Fibroblast of lung (primary cell): ENCODE results near the gene NTRK2. TPM values are rescaled to one million over a fixed set of nuclear protein-coding genes. Genes with fewer than 3 reads are reported as not detected.

Experiments used
- DNase-seq, 2 donors: peaks; one replicate each; pipeline versions ENCODE4 v3.0.0 to v3.0.0-alpha.2; 2010; ENCODE audit warnings: low read depth in 2 of 2
- H2AFZ ChIP-seq: 2 replicates; pipeline ENCODE4 v1.5.1; 2012; ENCODE audit warnings: low read length, control low read depth, inconsistent platforms
- H3K27ac ChIP-seq: 2 replicates; pipeline ENCODE4 v1.5.1; 2011; ENCODE audit warnings: low read length, control low read depth; ENCODE audit not compliant: insufficient read depth
- H3K27me3 ChIP-seq: 2 replicates; pipeline ENCODE4 v1.5.1; 2011; ENCODE audit warnings: mild to moderate bottlenecking, low read length; ENCODE audit not compliant: control insufficient read depth, insufficient read depth
- H3K36me3 ChIP-seq: 2 replicates; pipeline ENCODE4 v1.5.1; 2011; ENCODE audit warnings: low read length; ENCODE audit not compliant: control insufficient read depth, insufficient read depth
- H3K4me1 ChIP-seq: 2 replicates; pipeline ENCODE4 v1.5.1; 2011; ENCODE audit warnings: low read length; ENCODE audit not compliant: control insufficient read depth, insufficient read depth; ENCODE audit errors: extremely low read depth
- H3K4me2 ChIP-seq: 2 replicates; pipeline ENCODE4 v1.5.1; 2011; ENCODE audit warnings: low read length, control low read depth; ENCODE audit not compliant: insufficient read depth; ENCODE audit errors: extremely low read depth
- H3K4me3 ChIP-seq, 4 experiments: fragments of 200-600 bp in 1 of 4; sonication (generic) in 1 of 4; replicated peaks in 1 of 4; 2 replicates each; pipeline ENCODE4 v1.5.1; 2011 to 2016; ENCODE audit warnings: low read length in 4 of 4, low read depth in 3 of 4, mild to moderate bottlenecking in 3 of 4, control low read depth in 2 of 4, inconsistent platforms in 1 of 4, mixed read lengths in 1 of 4; ENCODE audit not compliant: insufficient read depth in 1 of 4; ENCODE audit errors: control extremely low read depth in 1 of 4
- H3K79me2 ChIP-seq: 2 replicates; pipeline ENCODE4 v1.5.1; 2012; ENCODE audit warnings: mild to moderate bottlenecking, low read length, inconsistent platforms; ENCODE audit not compliant: control insufficient read depth, insufficient read depth
- H3K9ac ChIP-seq: 2 replicates; pipeline ENCODE4 v1.5.1; 2011; ENCODE audit warnings: mild to moderate bottlenecking, low read length, control low read depth; ENCODE audit not compliant: insufficient read depth
- H3K9me3 ChIP-seq: 2 replicates; pipeline ENCODE4 v1.5.1; 2012; ENCODE audit warnings: low read depth, low read length; ENCODE audit not compliant: control insufficient read depth, insufficient read depth
- H4K20me1 ChIP-seq: 2 replicates; pipeline ENCODE4 v1.5.1; 2011; ENCODE audit warnings: low read length; ENCODE audit not compliant: control insufficient read depth, insufficient read depth; ENCODE audit errors: extremely low read depth
- EZH2 ChIP-seq: IDR thresholded peaks from 2 replicates; pipeline ENCODE4 v1.5.1; 2012; ENCODE audit warnings: low read length, control low read depth, mild to moderate bottlenecking; ENCODE audit errors: missing control alignments
- polyA plus RNA-seq, 2 donors: library from polyadenylated mRNA; depleted of rRNA in 1 of 2; stranded (reverse) in 1 of 2; unstranded in 1 of 2; fragments of >200 nt; gene quantifications; 2 replicates each; pipeline ENCODE4 v1.2.1, GENCODE V29; 2011 to 2012; ENCODE audit warnings: missing spikeins in 1 of 2
- total RNA-seq: library from RNA; depleted of rRNA; stranded (reverse); fragments of >200 nt; gene quantifications from 2 replicates; pipeline ENCODE4 v1.2.1, GENCODE V29; 2014
- TF ChIP-seq, protein P1 (sequence below), 2 donors: IDR thresholded peaks in 1 of 2; conservative IDR thresholded peaks in 1 of 2; 1 replicate in 1 of 2; 2 replicates in 1 of 2; pipeline ENCODE4 v1.5.1; 2011 to 2012; ENCODE audit warnings: low read length in 2 of 2, control low read depth in 1 of 2, inconsistent platforms in 1 of 2, low read depth in 1 of 2, mild to moderate bottlenecking in 1 of 2

Gene NTRK2
- total and polyA plus RNA-seq, 2 donors (not counting 1 experiment from before 2014, with no cell fraction given), result 0.66 to 1.1 TPM

- H4K20me1 ChIP-seq, result no peaks in the 10 kb centered on the region
- H3K4me3 ChIP-seq, result no peak overlapping the region
- no peak for DNase-seq
- H3K36me3 ChIP-seq, result no peaks in the 10 kb centered on the region
- no peak overlapping the region for H2AFZ ChIP-seq
- no peak for TF ChIP-seq EZH2
- no peak overlapping the region for H3K27ac ChIP-seq
- no peaks in the 10 kb centered on the region for H3K27me3 ChIP-seq
- no peaks in the 10 kb centered on the region for H3K79me2 ChIP-seq
- no peaks in the 10 kb centered on the region for H3K9me3 ChIP-seq
- H3K9ac ChIP-seq, result no peak overlapping the region
- H3K4me1 ChIP-seq, result no peaks in the 10 kb centered on the region
- no peak overlapping the region for H3K4me2 ChIP-seq
Observed at GRCh38 chr9:84819491-84819991, 150.0 kb downstream of the NTRK2 start.

GRCh38 chr9:84821431-84821830, 151.9 kb downstream of the NTRK2 start:
- no peak for DNase-seq
- no peaks in the 10 kb centered on the region for H4K20me1 ChIP-seq
- H3K36me3 ChIP-seq, result no peaks in the 10 kb centered on the region
- H2AFZ ChIP-seq, result no peak overlapping the region
- H3K4me2 ChIP-seq, result no peak overlapping the region
- no peaks in the 10 kb centered on the region for H3K27me3 ChIP-seq
- no peak overlapping the region for H3K4me3 ChIP-seq
- no peak overlapping the region for H3K9ac ChIP-seq
- no peaks in the 10 kb centered on the region for H3K4me1 ChIP-seq
- no peak overlapping the region for H3K27ac ChIP-seq
- H3K9me3 ChIP-seq, result no peaks in the 10 kb centered on the region
- H3K79me2 ChIP-seq, result no peaks in the 10 kb centered on the region
- no peak for TF ChIP-seq EZH2
- TF ChIP-seq, protein P1, sequence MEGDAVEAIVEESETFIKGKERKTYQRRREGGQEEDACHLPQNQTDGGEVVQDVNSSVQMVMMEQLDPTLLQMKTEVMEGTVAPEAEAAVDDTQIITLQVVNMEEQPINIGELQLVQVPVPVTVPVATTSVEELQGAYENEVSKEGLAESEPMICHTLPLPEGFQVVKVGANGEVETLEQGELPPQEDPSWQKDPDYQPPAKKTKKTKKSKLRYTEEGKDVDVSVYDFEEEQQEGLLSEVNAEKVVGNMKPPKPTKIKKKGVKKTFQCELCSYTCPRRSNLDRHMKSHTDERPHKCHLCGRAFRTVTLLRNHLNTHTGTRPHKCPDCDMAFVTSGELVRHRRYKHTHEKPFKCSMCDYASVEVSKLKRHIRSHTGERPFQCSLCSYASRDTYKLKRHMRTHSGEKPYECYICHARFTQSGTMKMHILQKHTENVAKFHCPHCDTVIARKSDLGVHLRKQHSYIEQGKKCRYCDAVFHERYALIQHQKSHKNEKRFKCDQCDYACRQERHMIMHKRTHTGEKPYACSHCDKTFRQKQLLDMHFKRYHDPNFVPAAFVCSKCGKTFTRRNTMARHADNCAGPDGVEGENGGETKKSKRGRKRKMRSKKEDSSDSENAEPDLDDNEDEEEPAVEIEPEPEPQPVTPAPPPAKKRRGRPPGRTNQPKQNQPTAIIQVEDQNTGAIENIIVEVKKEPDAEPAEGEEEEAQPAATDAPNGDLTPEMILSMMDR (conservative IDR thresholded peaks at IDR 0.05 in 1 of 2, IDR thresholded peaks at IDR 0.05 in 1 of 2; ENCODE audit: low read depth in 1 of 2, low read length in 2 of 2), result no peak

- no peak for TF ChIP-seq EZH2
- TF ChIP-seq, protein P1 (conservative IDR thresholded peaks at IDR 0.05 in 1 of 2, IDR thresholded peaks at IDR 0.05 in 1 of 2; ENCODE audit: low read depth in 1 of 2, low read length in 2 of 2), result no peak
- no peak overlapping the region for H3K27ac ChIP-seq
- no peaks in the 10 kb centered on the region for H4K20me1 ChIP-seq
- H3K4me3 ChIP-seq, result no peak overlapping the region
- H3K9ac ChIP-seq, result no peak overlapping the region
- no peaks in the 10 kb centered on the region for H3K79me2 ChIP-seq
- no peak overlapping the region for H3K4me2 ChIP-seq
- no peak for DNase-seq
- H3K9me3 ChIP-seq, result no peaks in the 10 kb centered on the region
- no peaks in the 10 kb centered on the region for H3K4me1 ChIP-seq
- H2AFZ ChIP-seq, result no peak overlapping the region
- no peaks in the 10 kb centered on the region for H3K36me3 ChIP-seq
- H3K27me3 ChIP-seq, result no peaks in the 10 kb centered on the region
Observed at GRCh38 chr9:84822589-84823233, 153.2 kb downstream of the NTRK2 start.
